ENCODE data around the gene SLC36A1. TPM values are rescaled to one million over a fixed set of nuclear protein-coding genes. Genes with fewer than 3 reads are reported as not detected.

SLC36A1 gene
- total RNA-seq, 2 experiments from 2014 or later = 11.6 to 12.1 TPM

- H3K4me1 ChIP-seq (ENCODE audit: insufficient read depth, low read length, poor library complexity, severe bottlenecking) = no peaks in the 10 kb centered on the region
- no TSS peak for BruUV-seq (replicated peaks)
- POLR2A ChIA-PET = interaction anchor here (0.6 kb wide), 1 partner anchor 197 kb away, joined by 3 read pairs; no protein-coding TSS in a partner anchor
These were observed 50.1 kb downstream of the SLC36A1 start for GRCh38 chr5:151497391-151498002.

DNA sequence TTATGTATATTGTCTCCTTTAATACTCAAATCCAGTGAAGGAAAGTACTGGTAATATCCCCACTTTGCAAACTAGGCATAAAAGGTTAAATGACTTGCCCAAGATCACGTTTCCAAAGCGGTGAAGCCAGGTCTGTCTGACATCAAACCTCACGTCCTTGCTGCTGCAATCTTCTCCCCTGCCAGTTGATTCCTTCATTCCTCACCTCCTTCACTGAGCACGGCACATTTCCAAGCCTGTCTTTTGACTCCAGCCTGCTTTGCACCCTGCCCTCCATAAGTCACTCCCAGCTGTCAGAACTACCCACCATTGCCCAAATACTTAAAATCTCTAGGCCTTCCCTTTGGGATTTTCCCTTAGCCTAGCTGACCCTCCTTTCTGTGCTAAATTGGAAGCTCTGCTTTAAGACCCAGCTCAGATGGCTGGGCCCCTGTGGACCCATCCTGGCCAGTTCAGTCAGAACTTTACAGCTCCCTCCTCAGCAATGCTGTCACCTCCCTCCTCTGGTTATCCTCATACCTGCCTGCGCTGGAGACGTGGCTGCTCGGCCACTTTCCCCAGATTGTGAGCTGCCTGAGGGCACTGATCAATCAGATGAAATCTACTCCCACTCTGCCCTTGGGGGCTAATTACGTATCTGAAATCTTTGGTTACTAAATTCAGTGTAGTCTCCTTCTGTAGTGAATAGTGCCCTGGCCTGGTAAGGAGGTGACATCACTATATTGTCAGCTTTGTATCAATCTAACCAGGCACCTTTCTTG lies 51.2 kb downstream of the SLC36A1 start:
- Histone ChIP-seq H3K4me1 (ENCODE audit: insufficient read depth, low read length, poor library complexity, severe bottlenecking) (no peaks in the 10 kb centered on the region), H3K4me3 (ENCODE audit: low read depth, low read length, poor library complexity, severe bottlenecking) (no peak overlapping the region), H2AFZ (ENCODE audit: low read length) (no peak overlapping the region), H3K9me3 (ENCODE audit: low read length) (no peaks in the 10 kb centered on the region), H3K9me2 (ENCODE audit: insufficient read depth, low read length) (no peaks in the 10 kb centered on the region), H3K27ac (ENCODE audit: low read depth, low read length, poor library complexity, severe bottlenecking) (no peak overlapping the region), H3K4me2 (ENCODE audit: low read length) (no peak overlapping the region), H3K79me2 (ENCODE audit: insufficient read depth, low read depth, low read length) (no peaks in the 10 kb centered on the region), H4K20me1 (ENCODE audit: insufficient read depth, low read length) (no peaks in the 10 kb centered on the region), H3K36me3 (ENCODE audit: insufficient read depth, low read length) (no peaks in the 10 kb centered on the region)
- TF ChIP-seq CTCF (conservative IDR thresholded peaks at IDR 0.05; ENCODE audit: low read length) (no peak), EZH2phosphoT487 (IDR thresholded peaks at IDR 0.05; ENCODE audit: borderline replicate concordance, low read depth, low read length) (no peak)
- CTCF ChIA-PET (ENCODE audit: unreplicated experiment) = interaction anchor here (0.5 kb wide), 1 partner anchor 61 kb away, joined by 4 read pairs; no protein-coding TSS in a partner anchor
- intact Hi-C loops (cut with micrococcal nuclease; ENCODE audit: unreplicated experiment) = no loop called here
- POLR2A ChIA-PET = no interaction called here
- DNase-seq (ENCODE audit: low spot score) = no peak
- BruUV-seq (replicated peaks) = no TSS peak

More at GRCh38 chr5:151497391-151498002, 50.1 kb downstream of the SLC36A1 start:
- H3K36me3 ChIP-seq (ENCODE audit: insufficient read depth, low read length) = no peaks in the 10 kb centered on the region
- H3K4me3 ChIP-seq (ENCODE audit: low read depth, low read length, poor library complexity, severe bottlenecking) = no peak overlapping the region
- intact Hi-C loops (cut with micrococcal nuclease; ENCODE audit: unreplicated experiment) = no loop called here
- CTCF ChIA-PET (ENCODE audit: unreplicated experiment) = no interaction called here
- no peaks in the 10 kb centered on the region for H3K9me2 ChIP-seq (ENCODE audit: insufficient read depth, low read length)
- H3K79me2 ChIP-seq (ENCODE audit: insufficient read depth, low read depth, low read length) = no peaks in the 10 kb centered on the region
- DNase-seq (ENCODE audit: low spot score) = no peak
- H4K20me1 ChIP-seq (ENCODE audit: insufficient read depth, low read length) = no peaks in the 10 kb centered on the region
- H3K9me3 ChIP-seq (ENCODE audit: low read length) = no peaks in the 10 kb centered on the region
- no peak overlapping the region for H2AFZ ChIP-seq (ENCODE audit: low read length)
- H3K4me2 ChIP-seq (ENCODE audit: low read length) = no peak overlapping the region
- TF ChIP-seq CTCF (conservative IDR thresholded peaks at IDR 0.05; ENCODE audit: low read length) (no peak), EZH2phosphoT487 (IDR thresholded peaks at IDR 0.05; ENCODE audit: borderline replicate concordance, low read depth, low read length) (no peak)
- no peak overlapping the region for H3K27ac ChIP-seq (ENCODE audit: low read depth, low read length, poor library complexity, severe bottlenecking)
